AG09319 (cell line): ENCODE data around the gene MUC22.
A peak's percentile ranks its signal among the peaks of the same experiment; 100 is the strongest.
"Not testable (repeated sequence)": the region's sequence is repeated elsewhere in the genome, so short reads cannot be mapped to it uniquely, and the experiment has no call there.

Experiments used
- DNase-seq: peaks from one replicate; pipeline ENCODE4 v3.0.0-alpha.2; 2010; ENCODE audit warnings: low read depth; ENCODE audit errors: extremely low read depth
- CTCF ChIP-seq: IDR thresholded peaks from 2 replicates; pipeline ENCODE4 v1.5.1; 2011; ENCODE audit warnings: low read depth, mild to moderate bottlenecking, inconsistent platforms, low read length, moderate library complexity

Gene MUC22

DNA sequence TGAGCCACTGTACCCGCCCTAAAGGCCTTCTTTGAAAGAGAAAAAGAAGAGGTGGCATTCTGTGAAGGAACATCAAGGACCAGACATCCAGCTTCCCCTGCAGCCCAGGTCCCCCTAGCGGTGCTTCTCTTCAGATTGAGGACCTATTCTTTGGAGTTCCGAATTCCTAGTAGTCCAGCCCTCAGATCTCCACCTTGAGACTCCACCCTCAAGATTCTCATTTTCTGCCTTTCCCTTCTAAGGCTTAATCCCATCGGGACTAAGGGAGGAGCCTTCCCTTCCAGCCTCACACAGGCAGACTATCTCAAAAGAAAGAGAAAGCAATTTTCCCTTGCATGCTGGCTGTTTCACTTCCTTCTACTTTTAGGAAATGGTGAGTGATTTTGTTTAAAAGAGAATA, 32.5 kb downstream of the MUC22 start:
- TF ChIP-seq CTCF = peak; percentile 59
- DNase-seq = no peak

DNA sequence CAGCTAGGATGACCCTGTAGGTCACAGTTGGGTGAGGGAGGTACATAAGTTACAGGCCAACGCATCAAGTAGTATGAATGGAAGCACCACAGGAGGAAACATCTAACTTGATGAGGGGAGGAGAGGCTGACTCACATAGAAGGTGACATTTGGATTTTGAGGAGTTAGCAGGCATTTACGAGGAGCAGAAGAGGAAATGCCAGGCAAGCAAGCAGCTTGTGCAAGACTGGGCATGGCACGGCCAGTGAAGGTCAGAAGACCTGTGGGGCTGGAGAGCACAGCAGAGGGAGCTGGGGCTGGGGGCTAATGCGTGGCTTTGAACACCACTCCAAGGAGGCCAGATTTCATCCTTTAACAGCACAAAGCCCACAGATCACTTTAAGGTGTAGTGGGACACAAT, 37.8 kb downstream of the MUC22 start:
- DNase-seq = no peak
- no peak for TF ChIP-seq CTCF

DNA sequence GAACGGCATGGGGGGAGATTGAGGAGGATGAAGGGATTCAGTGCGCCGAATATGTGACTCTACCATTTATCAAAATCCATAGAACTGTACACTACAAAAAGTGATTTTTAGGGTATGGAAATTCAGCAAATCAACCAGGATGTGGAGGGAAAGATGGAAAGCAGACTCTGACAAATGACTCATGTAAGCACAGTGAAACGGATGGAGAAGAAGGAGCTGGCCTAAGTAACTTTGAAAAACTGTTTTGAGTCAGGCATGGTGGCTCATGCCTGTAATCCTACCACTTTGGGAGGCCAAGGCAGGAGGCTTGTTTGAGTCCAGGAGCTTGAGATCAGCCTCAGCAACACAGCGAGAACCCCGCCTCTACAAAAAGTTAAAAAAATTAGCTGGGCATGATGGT, 39.2 kb downstream of the MUC22 start:
- TF ChIP-seq CTCF = no peak
- DNase-seq = no peak

- not testable (repeated sequence) for DNase-seq
These were observed 42.9 kb downstream of the MUC22 start for GRCh38 chr6:31053187-31053586.

DNA sequence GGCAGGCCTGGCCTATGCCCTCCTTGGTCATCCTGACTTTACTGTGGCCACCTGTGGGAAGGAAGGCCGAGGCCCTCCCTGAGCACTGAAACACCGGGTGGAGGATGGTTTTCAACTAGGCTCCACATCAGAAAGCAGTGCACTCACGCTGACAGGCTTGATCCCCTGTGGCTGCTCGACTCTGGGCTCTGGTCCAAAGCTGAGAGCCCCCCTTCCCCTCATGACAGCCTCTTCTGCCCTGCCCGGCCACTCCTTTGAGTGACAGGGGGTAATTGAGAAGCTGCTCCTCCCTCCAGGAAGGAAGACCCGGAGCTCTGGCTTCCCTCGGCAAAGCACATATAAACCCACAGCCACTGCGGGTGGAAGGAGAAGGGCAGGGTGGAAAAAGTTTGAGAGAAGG, 43.6 kb downstream of the MUC22 start:
- TF ChIP-seq CTCF = no peak
- DNase-seq = no peak

GRCh38 chr6:31055441-31055840, 45.2 kb downstream of the MUC22 start:
- DNase-seq = no peak
- no peak for TF ChIP-seq CTCF

DNA sequence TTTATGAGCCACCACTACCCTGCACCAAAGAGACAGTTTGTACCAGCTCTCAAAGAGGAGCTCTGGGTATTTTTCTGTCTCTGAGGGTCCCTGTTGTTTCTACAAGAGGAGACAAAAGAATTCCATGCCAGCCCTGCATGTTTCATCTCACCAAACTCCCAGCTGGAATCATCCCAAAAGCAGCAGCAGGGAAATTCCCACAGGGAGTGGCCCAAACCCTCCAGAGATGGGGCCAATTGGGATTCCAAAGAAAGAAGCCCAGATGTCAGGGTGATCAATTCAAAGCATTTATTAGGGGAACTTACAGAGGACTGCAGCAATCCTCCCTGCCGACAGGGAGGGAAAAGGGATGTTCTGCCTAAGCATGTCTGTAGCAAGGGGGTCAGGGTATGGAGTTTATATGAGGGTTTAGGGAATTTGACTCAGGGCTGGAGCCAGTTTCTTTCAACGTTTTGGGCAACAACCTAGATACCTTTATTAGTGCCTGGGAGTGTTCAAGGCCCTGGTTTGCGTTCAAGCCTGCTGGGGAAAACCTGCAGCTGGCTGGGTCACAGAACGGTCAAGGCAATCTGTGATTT, 47.2 kb downstream of the MUC22 start:
- TF ChIP-seq CTCF = no peak
- no peak for DNase-seq

DNA sequence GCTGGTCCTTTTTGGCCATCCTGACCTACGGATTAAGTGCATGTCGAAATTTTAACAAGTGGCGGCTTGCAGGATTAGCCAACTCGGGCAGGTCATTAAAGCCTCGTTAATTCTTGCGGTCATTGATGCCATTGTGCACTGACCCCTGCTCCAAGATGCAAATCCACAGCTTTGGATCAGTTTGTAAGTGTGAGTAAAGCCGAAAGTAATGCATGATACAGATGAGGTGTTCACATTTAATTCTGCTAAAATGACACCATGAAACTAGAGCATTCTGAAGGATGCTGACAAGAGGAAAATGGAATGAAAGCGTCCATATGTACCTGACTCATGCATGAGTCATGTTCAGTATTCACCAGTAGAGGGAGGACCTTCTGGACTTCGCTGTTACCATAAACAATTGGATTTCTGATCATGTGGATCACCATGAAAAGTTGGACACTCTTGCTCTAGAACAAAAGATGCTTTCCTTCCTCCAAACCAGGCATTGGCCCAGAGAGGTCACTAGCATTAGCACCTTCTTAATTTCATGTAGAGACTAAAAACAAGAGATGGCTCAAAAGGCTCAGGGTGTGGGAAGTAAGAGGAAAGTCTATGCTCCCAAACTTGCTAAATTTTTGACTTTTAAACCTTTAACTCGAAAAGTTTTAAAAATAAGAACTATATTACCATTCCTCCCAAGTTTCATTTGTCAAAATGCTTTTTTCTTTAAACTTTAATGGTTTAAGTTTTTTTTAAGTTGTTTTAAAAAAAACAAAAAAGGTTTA, 48.0 kb downstream of the MUC22 start:
- peak; percentile 51 for TF ChIP-seq CTCF
- DNase-seq = peak; percentile 63
